HCT116 (cell line): ENCODE data around the gene MPP7. TPM values are rescaled to one million over a fixed set of nuclear protein-coding genes. Genes with fewer than 3 reads are reported as not detected.

Source experiments
- ATAC-seq: fragments of 200-7000 bp; cut with Tn5 transposase; 2 replicates; pipeline ENCODE4 v1.9.1; 2020; ENCODE audit warnings: mild to moderate bottlenecking, moderate library complexity
- BruUV-seq: library from RNA; stranded (reverse); fragments of 400-500 nt; replicated peaks from 2 replicates; lab custom pipeline; 2021; lab: Mats Ljungman, UMichigan
- CTCF ChIA-PET: fragments of 300-600 bp; sonication (Branson Sonifier 250); formaldehyde crosslinking; loops from one replicate; lab custom pipeline; 2021; ENCODE audit warnings: antibody characterized with exemption; lab: Charles Lee
- POLR2A ChIA-PET: fragments of 300-600, 350-600 bp; sonication (Branson Sonifier 250); formaldehyde crosslinking; loops from one replicate; lab custom pipeline; 2021; ENCODE audit warnings: antibody characterized with exemption; lab: Charles Lee
- RAD21 ChIA-PET, 2 experiments: fragments of 300-600 bp; sonication (Branson Sonifier 250); formaldehyde crosslinking; loops; one replicate each; lab custom pipeline; 2023; ENCODE audit warnings: low total read pairs in 2 of 2; ENCODE audit not compliant: uncharacterized antibody in 2 of 2, unreplicated experiment in 2 of 2, low non-redundant PET in 1 of 2; lab: Charles Lee
- DNase-seq: peaks from one replicate; pipeline ENCODE4 v3.0.0-alpha.2; 2010; ENCODE audit warnings: low read depth, low spot score
- H2AFZ ChIP-seq: fragments of 200-600 bp; shearing (Covaris generic), sonication (generic); 2 replicates; pipeline ENCODE4 v1.6.1; 2017; ENCODE audit warnings: low read depth, mixed run types, mixed read lengths, antibody characterized with exemption, low read length; ENCODE audit not compliant: poor library complexity, severe bottlenecking
- H3K27ac ChIP-seq: 2 replicates; pipeline ENCODE4 v1.5.1; 2012; ENCODE audit warnings: low read depth, low read length
- H3K27me3 ChIP-seq: fragments of 200-600 bp; sonication (generic); 2 replicates; pipeline ENCODE4 v1.6.1; 2016; ENCODE audit warnings: mixed run types, low read length, mixed read lengths; ENCODE audit not compliant: insufficient read depth
- H3K36me3 ChIP-seq, 2 experiments: fragments of 200-500 bp in 1 of 2; fragments of 200-600 bp in 1 of 2; sonication (Bioruptor generic) in 1 of 2; sonication (generic) in 1 of 2; 2 replicates each; pipeline versions ENCODE4 v1.5.1 to v1.6.1; 2014 to 2016; ENCODE audit warnings: low read length in 2 of 2, inconsistent platforms in 1 of 2, mixed read lengths in 1 of 2, mixed run types in 1 of 2; ENCODE audit not compliant: insufficient read depth in 2 of 2, control insufficient read depth in 1 of 2
- H3K4me1 ChIP-seq, 2 experiments: fragments of 200-600 bp in 1 of 2; sonication (generic) in 1 of 2; 2 replicates each; pipeline versions ENCODE4 v1.5.1 to v1.6.1; 2012 to 2017; ENCODE audit warnings: low read length in 2 of 2, inconsistent platforms in 1 of 2, mild to moderate bottlenecking in 1 of 2, mixed read lengths in 1 of 2, mixed run types in 1 of 2, moderate library complexity in 1 of 2; ENCODE audit not compliant: insufficient read depth in 2 of 2, control insufficient read depth in 1 of 2
- H3K4me2 ChIP-seq: fragments of 200-600 bp; sonication (generic); 2 replicates; pipeline ENCODE4 v1.6.1; 2017; ENCODE audit warnings: mixed run types, low read length, mixed read lengths
- H3K4me3 ChIP-seq, 2 experiments: fragments of 200-600 bp in 1 of 2; sonication (generic) in 1 of 2; replicated peaks in 1 of 2; 2 replicates each; pipeline ENCODE4 v1.5.1; 2011 to 2016; ENCODE audit warnings: low read length in 2 of 2, control low read depth in 1 of 2, low read depth in 1 of 2, mild to moderate bottlenecking in 1 of 2, mixed read lengths in 1 of 2, mixed run types in 1 of 2
- H3K79me2 ChIP-seq: fragments of 200-600 bp; sonication (generic); 2 replicates; pipeline ENCODE4 v1.6.1; 2017; ENCODE audit warnings: mild to moderate bottlenecking, mixed run types, low read length, moderate library complexity, mixed read lengths; ENCODE audit not compliant: insufficient read depth
- H3K9ac ChIP-seq: fragments of 200-600 bp; sonication (generic); 2 replicates; pipeline ENCODE4 v1.6.1; 2016; ENCODE audit warnings: low read length, mixed read lengths
- H3K9me2 ChIP-seq: fragments of 200-600 bp; sonication (generic), shearing (Covaris generic); 2 replicates; pipeline ENCODE4 v1.6.1; 2017; ENCODE audit warnings: mixed run types, mild to moderate bottlenecking, moderate library complexity; ENCODE audit not compliant: insufficient read depth
- H3K9me3 ChIP-seq, 2 experiments: fragments of 200-500 bp in 1 of 2; fragments of 200-600 bp in 1 of 2; sonication (Bioruptor generic) in 1 of 2; sonication (generic) in 1 of 2; 2 replicates each; pipeline ENCODE4 v1.6.1; 2014 to 2017; ENCODE audit warnings: low read length in 2 of 2, mixed read lengths in 2 of 2, inconsistent platforms in 1 of 2, low read depth in 1 of 2, mild to moderate bottlenecking in 1 of 2, mixed run types in 1 of 2, moderate library complexity in 1 of 2; ENCODE audit not compliant: control insufficient read depth in 1 of 2, insufficient read depth in 1 of 2
- H4K20me1 ChIP-seq: fragments of 200-600 bp; sonication (generic), shearing (Covaris generic); 2 replicates; pipeline ENCODE4 v1.6.1; 2017; ENCODE audit warnings: mixed run types, mild to moderate bottlenecking, moderate library complexity; ENCODE audit not compliant: insufficient read depth
- ATF3 ChIP-seq: IDR thresholded peaks from 2 replicates; pipeline ENCODE4 v1.6.1; 2012
- CBX3 ChIP-seq: IDR thresholded peaks from 2 replicates; pipeline ENCODE4 v1.6.1; 2012; ENCODE audit warnings: low read depth
- CEBPB ChIP-seq: IDR thresholded peaks from 2 replicates; pipeline ENCODE4 v1.6.1; 2012; ENCODE audit warnings: low read depth
- EGR1 ChIP-seq: IDR thresholded peaks from 2 replicates; pipeline ENCODE4 v1.6.1; 2012; ENCODE audit warnings: low read depth
- ELF1 ChIP-seq: IDR thresholded peaks from 2 replicates; pipeline ENCODE4 v1.6.1; 2012; ENCODE audit warnings: low read depth, borderline replicate concordance
- EZH2 ChIP-seq: fragments of 200-600 bp; sonication (generic); IDR thresholded peaks from 2 replicates; pipeline ENCODE4 v1.6.1; 2017; ENCODE audit warnings: antibody characterized with exemption, mixed run types
- FOSL1 ChIP-seq: IDR thresholded peaks from 2 replicates; pipeline ENCODE4 v1.6.1; 2012; ENCODE audit warnings: low read depth
- JUND ChIP-seq: IDR thresholded peaks from 2 replicates; pipeline ENCODE4 v1.6.1; 2012
- POLR2AphosphoS5 ChIP-seq: IDR thresholded peaks from 2 replicates; pipeline ENCODE4 v1.6.1; 2011; ENCODE audit warnings: mild to moderate bottlenecking, low read depth, low read length, moderate library complexity
- RAD21 ChIP-seq: IDR thresholded peaks from 2 replicates; pipeline ENCODE4 v1.6.1; 2012; ENCODE audit warnings: low read depth, mild to moderate bottlenecking
- REST ChIP-seq: IDR thresholded peaks from 2 replicates; pipeline ENCODE4 v1.6.1; 2012; ENCODE audit warnings: low read depth
- SIN3A ChIP-seq: IDR thresholded peaks from 2 replicates; pipeline ENCODE4 v1.6.1; 2012; ENCODE audit warnings: low read depth
- SP1 ChIP-seq: IDR thresholded peaks from 2 replicates; pipeline ENCODE4 v1.6.1; 2012; ENCODE audit warnings: low read depth
- SRF ChIP-seq: IDR thresholded peaks from 2 replicates; pipeline ENCODE4 v1.6.1; 2012; ENCODE audit warnings: low read depth
- TCF7L2 ChIP-seq: IDR thresholded peaks from 2 replicates; pipeline ENCODE4 v1.7.0; 2011; ENCODE audit warnings: borderline replicate concordance, inconsistent platforms; ENCODE audit not compliant: insufficient read depth, insufficient read length; ENCODE audit errors: extremely low read depth
- YY1 ChIP-seq: IDR thresholded peaks from 2 replicates; pipeline ENCODE4 v1.6.1; 2011; ENCODE audit warnings: low read length, low read depth, moderate library complexity, mild to moderate bottlenecking; ENCODE audit not compliant: insufficient replicate concordance; ENCODE audit errors: extremely low read depth
- ZBTB33 ChIP-seq: IDR thresholded peaks from 2 replicates; pipeline ENCODE4 v1.6.1; 2011; ENCODE audit warnings: mild to moderate bottlenecking, low read length, moderate library complexity; ENCODE audit not compliant: insufficient replicate concordance; ENCODE audit errors: extremely low read depth
- ZNF274 ChIP-seq: fragments of 200-500 bp; sonication (Bioruptor generic); IDR thresholded peaks from 2 replicates; pipeline ENCODE4 v1.6.1; 2014; ENCODE audit warnings: mild to moderate bottlenecking, low read depth, low read length, inconsistent platforms
- intact Hi-C: fragments of 100-400 bp; cut with micrococcal nuclease; formaldehyde crosslinking; loops from 2 replicates; pipeline ENCODE4 v1.10.0; 2022
- total RNA-seq: library from RNA; stranded (reverse); gene quantifications from one replicate; pipeline ENCODE4 v1.2.1, GENCODE V29; 2021; ENCODE audit not compliant: unreplicated experiment

Gene MPP7
- total RNA-seq, 1 experiment from 2014 or later = 64.5 TPM

- TF ChIP-seq SIN3A (no peak), POLR2AphosphoS5 (peak; percentile 29; the same call in 1 of the 2 replicates)
Measured at GRCh38 chr10:28291881-28292297, 11.0 kb downstream of the MPP7 start (continued).

- H3K9ac ChIP-seq = no peak overlapping the region
- ChIA-PET RAD21 (no interaction called here), CTCF (no interaction called here), POLR2A (no interaction called here)
- H3K27me3 ChIP-seq = no peaks in the 10 kb centered on the region
- no TSS peak for BruUV-seq
- TF ChIP-seq RAD21 (no peak), SRF (no peak), REST (no peak), ZNF274 (no peak), ELF1 (no peak), ZBTB33 (no peak), SP1 (no peak), JUND (no peak), YY1 (no peak), CEBPB (no peak), EZH2 (no peak), ATF3 (no peak), TCF7L2 (no peak), EGR1 (no peak), SIN3A (no peak), FOSL1 (no peak), POLR2AphosphoS5 (no peak), CBX3 (no peak)
- no peak overlapping the region for H3K4me2 ChIP-seq
- H4K20me1 ChIP-seq = no peaks in the 10 kb centered on the region
- H3K4me1 ChIP-seq = peaks cover 16 to 21% of the 10 kb centered on the region in 2 experiments
- H3K9me2 ChIP-seq = no peaks in the 10 kb centered on the region
- H2AFZ ChIP-seq = no peak overlapping the region
- no peaks in the 10 kb centered on the region for H3K9me3 ChIP-seq
- H3K36me3 ChIP-seq = no peaks in the 10 kb centered on the region
- H3K4me3 ChIP-seq = no peak overlapping the region
- peaks cover 9% of the 10 kb centered on the region for H3K79me2 ChIP-seq
- H3K27ac ChIP-seq = no peak overlapping the region
- ATAC-seq (no peak), DNase-seq (no peak)
- intact Hi-C loops = no loop called here
Measured at GRCh38 chr10:28285816-28286215, 17.0 kb downstream of the MPP7 start.
